GM18519 (cell line): ENCODE data around the gene ERBB4.
"Not testable (repeated sequence)": the region's sequence is repeated elsewhere in the genome, so short reads cannot be mapped to it uniquely, and the experiment has no call there.

Experiments used
- ATAC-seq: cut with Tn5 transposase; IDR thresholded peaks from one replicate; pipeline ENCODE4 v1.9.1; 2021; ENCODE audit warnings: mild to moderate bottlenecking, moderate library complexity; ENCODE audit not compliant: unreplicated experiment, low FRiP score

The ERBB4 gene

DNA sequence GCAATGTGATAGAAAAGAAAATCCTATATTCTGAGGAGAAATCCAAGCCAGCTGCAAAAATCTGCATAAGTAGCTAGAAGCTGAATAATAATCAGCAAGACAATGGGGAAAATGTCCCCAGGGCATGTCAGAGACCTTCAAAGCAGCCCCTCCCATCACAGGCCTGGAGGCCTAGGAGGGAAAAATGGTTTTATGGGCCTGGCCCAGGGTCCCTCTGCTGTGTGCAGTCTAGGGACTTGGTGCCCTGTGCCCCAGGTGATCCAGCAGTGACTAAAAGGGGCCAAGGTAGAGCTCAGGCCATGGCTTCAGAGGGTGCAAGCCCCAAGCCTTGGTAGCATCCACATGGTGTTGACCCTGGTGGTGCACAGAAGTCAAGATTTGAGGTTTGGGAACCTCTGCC, 432.1 kb downstream of the ERBB4 start:
- not testable (repeated sequence) for ATAC-seq

DNA sequence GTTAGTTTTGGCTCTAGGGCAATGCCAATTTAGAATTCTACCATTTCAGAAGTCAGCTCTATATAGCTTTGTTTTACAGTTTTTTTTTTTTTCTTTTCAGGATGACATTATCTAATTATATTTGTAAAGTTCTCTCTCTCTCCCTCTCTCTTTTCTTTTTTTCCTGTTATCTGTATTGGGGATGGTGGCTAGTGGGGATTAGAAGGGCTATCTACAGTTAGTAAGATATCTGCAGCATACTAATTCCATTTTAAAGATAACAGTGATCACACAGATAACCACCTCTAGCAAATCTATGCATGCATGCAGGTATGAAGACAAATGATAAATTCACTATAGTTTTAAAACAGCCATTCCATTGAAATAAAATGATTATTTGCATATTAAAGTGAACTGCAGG, 438.9 kb downstream of the ERBB4 start:
- ATAC-seq, result no peak

DNA sequence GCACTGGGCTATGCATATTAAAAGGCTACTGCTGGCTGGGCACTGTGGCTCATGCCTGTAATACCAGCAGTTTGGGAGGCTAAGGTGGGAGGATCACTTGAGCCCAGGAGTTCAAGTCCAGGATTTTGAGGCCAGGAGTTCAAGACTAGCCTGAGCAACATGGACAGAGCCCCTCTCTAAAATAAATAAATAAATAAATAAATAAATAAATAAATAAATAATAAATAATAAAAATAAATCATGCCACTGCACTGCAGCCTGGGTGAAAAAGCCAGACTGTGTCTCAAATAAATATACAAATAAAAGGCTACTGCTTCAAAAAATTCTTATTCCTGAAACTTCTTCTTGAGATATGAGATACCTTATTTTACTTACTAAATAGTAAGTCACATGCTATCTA, 439.6 kb downstream of the ERBB4 start:
- ATAC-seq, result no peak

DNA sequence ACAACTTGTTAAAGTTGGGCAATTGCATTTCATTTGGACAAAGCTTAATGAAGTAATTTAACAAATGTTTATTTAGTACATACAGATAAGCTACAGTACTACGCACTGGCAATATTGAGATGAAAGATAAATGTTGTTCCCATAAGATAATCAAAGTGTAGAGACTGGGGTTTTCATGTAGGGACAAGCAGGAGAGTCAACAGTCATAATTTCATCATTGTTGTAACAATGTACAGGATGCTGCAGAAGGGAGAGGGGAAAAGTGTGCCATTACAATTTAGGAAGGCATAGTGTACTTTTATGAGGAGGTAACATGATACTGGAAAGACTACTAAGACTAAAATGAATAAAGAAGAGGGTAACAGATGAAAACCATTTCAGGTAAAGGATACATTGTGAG, 441.6 kb downstream of the ERBB4 start:
- ATAC-seq, result no peak

DNA sequence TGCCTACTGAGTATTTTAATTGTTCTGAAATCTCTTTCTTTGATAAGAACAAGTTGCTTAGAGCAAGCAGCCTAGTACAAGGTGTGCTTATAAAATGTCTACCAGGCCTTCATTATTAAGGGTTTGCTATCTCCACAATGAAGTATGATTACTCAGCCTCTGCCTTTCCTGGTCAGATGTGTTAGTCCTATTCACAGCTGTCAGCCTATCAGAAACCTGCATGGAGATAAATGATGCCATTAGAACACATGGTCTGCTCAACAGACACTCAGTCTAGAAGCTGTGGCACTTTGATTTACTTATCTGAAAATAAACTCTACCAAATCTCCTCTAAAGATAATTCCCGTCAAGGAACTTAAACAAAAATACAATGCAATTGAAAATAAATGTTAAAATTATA, 448.7 kb downstream of the ERBB4 start:
- no peak for ATAC-seq

DNA sequence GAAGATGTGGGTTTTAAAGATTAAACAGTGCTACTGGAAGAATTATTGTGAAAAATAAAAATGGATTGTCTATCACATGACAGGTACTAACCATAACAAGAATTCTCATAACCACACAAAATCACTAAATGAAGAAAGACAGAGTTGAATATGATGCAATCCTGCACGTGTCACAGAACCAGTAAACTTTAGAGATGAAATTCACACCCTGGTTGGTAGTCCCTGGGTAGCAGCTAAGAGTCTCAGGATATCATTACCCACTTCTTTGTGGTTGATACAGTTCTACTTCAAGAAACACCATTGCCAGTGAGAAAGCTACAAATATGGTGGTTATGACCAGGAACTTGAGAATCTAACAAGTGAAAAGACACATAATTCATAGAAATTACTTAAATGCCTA, 450.2 kb downstream of the ERBB4 start:
- no peak for ATAC-seq

DNA sequence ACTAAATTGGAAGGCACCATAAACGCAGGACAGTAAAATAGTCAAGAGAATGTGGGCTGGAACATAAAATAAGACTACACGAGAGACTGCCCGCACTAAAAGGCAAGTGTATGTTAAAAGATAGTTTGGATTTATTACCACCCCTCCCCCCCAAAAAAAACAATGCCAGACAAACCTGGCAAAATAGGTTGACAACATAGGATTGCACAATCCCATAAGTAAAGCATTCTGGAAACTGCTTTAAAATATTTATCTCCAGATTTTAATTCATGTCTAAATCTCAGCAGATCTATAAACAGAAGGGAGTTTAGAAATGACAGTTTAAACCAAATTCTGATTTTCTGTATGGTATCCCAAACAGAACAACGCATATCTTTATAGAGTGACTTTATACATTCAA, 455.1 kb downstream of the ERBB4 start:
- no peak for ATAC-seq

DNA sequence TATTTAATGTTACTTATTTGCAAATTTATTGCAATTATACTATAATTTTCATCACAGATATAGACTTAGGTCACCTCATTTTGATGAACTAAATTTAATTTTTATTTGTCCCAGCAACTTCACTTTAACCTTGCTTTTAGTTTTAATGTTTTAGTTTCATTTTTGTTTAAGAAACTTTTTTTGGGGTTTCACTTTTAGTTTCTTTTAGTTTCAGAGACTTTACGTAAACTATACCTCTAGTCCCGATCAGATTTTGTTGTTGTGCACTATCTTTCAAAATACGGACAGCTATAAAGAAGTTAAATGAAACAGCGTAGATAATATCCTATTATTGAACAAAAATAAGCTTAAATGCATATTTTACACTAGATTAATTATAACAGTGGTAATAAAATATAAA, 460.5 kb downstream of the ERBB4 start:
- ATAC-seq, result peak; percentile 87

DNA sequence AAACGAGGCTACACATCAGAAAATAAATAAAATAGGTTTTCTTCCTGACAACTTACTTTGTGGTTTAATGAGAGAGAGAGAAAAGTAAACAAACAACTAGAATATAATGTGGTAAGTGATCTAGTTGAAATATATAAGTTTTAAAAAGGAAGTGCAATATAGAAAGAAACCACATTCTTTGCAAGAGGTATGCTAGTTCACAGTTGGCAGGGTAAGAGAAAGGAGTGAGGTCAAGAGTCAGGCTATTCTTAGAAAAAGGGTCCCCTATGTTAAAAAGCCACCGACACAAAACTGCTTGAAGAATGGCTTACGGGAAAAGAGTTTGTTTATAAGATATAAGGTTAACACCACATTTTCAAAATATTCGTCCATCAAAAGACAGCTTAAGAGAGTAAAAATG, 462.1 kb downstream of the ERBB4 start:
- no peak for ATAC-seq

DNA sequence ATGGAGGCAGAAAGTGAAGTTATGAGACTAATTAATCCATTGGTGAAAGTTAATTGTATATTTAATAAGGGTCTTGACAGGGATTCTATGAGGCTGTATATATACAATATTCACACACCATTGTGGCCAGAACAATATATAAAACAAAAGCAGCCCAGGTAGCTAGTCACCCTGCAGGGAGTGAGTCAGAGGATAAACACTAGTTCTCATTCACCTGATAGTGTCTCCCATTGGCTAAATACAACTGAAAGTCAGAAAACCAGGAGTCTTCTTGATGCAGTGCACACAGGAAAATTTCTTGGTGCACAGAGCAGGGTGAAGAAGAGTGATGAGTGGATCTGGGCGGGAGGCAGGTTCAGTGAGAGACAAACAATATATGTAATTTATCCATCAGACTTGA, 465.2 kb downstream of the ERBB4 start:
- no peak for ATAC-seq

DNA sequence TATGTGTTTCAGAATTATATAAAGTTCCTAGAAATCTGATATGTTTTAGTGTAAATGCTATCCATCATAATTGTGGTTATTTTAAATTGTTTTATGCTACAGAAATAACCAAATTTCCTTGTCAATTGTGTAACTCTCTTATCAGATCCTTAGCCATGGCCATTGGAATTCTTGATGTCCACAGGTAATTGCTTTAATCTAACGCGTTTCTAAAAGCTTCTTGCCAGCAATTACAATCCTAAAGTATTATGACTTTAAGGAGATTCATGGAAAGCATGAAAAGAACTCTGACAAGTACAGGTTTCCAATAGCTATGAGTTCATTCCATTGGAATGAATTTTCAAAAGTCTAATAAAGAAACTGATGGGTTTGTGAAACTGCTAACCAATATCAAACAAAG, 472.1 kb downstream of the ERBB4 start:
- ATAC-seq, result no peak

DNA sequence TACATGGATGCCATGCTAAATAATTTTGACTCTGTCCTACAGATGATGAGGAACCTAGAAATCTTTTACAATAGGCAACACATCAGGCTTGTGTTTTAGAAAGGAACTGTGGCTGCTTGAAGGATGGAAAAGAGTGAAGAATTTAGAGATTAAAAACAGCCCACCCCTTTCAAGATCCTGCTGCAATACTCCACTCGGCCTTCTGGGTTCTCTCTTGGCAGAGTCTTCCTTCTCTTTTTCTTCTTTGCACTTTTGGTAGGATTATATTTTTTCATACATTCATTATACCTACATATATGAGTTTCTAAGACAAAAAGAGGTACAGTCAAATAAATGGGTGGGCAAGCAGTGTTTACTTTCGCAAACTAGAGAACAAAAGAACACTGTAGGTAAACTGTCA, 474.3 kb downstream of the ERBB4 start:
- no peak for ATAC-seq

DNA sequence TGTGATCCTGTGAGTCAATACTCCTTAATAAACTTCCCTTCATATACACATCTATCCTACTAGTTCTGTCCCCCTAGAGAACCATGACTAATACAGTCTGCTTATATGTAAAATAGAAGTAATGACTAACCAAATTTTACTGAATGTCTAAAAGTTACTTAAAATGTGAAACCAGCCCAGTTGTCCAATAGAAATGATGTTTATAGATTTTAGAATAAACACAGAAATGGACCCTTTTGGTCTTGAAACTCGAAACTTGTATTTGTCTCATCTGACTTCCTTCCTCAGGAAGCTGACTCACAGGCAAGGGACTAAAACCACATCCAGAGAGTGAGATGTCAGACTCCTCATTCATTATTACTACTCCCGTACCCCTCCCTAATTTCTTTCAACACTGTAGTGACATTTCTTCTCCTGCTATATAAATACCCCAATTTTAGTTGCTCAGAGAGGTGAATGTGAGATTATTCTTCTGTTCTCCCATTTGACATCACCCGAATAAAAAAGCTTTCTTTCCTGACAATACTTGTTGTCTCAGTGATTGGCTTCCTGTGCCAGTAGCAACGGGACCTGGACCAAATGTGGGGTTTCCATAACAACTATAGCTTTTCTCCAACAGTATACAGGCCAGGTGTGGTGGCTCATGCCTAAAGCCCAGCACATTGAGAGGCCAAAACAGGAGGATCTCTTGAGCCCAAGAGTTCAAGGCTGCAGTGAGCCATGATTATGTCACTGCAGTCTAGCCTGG, 486.0 kb downstream of the ERBB4 start:
- peak; percentile 56 for ATAC-seq

DNA sequence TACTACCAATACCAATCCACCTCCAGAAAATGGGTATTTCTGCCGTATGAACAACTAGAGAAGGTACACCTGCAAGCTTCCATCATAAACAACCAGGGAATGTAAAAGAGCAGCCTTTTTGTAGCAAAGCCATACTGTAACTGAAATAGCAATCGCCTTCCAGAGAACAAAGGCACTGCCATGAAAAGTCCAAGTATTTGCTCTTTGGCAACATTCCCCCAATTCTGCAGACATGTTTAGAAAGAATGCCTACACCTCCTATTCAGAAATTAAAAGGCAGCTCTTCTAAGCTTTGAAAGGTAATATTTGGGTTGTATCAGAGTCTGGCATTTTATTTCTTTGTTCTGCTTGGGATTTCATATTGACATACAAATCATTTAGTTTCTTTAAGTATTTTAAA, 487.7 kb downstream of the ERBB4 start:
- no peak for ATAC-seq

DNA sequence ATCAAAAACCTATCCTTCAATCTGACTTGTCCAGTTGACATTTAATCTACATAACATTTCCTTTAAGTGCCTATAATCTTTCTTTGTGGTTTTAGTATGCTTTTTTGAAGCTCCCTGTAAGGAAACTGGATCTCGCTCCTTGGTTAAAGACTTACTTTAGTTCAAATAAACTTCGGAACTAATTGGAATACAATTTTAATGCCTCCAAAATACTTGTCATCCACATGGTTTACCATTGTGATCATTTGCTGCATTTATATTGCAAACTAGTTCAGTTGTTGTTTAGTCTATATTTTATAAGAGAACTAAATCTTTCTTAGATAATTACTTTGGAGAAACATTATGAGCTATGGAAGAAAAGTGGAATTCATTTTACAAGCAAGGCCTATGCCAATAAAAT, 496.0 kb downstream of the ERBB4 start:
- ATAC-seq, result no peak

DNA sequence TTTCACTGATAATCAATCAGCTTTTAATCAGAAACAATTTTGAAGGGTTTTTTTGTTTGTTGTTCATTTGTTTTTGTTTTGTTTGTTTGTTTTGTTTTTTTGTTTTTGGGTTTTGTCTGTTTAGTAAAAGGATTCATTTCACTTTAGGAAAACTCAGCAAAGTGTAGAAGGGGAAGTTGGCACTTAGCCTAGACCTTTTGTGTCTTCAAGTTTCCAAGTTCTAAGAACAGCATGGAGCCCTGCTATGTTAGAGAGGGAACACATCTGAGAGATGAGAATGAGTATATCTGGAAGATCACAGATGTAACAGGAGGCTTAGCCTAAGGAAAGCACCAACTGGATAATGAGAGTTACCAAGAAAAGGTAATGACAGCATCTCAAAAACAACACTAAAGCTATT, 501.5 kb downstream of the ERBB4 start:
- no peak for ATAC-seq

DNA sequence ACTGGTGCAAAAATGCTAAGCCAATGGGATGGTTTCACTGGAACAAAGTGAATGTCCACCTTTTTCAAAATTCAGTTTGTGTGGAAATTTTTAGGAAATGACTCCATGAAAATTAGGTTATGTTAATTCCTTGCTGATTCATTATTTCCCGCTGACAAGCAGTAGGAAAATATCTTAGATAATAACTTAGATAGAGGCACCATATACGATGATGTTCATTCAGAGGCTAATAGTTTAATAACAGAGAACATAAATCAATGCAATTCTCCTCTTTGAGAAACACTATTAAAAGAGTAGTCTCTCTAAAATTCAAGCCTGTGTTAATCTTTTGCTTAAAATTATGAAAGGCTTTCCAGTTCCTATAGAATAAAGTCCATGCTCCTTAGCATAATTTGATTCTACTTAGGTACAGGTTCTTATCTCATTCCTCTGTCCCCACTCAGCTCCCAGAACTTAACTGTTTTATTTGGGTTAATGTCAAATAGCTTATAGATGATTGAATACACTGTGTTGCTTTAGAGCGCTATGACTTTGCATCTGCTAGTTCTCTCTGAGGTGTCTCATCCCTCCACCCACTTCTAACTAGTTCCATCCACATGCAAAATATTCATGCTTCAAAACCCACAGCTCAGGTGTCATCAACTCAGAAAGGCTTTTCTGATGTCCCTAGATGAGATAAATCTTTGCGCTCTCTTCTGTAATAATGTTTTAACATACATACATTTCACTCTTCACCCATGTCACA, 503.6 kb downstream of the ERBB4 start:
- ATAC-seq, result no peak

DNA sequence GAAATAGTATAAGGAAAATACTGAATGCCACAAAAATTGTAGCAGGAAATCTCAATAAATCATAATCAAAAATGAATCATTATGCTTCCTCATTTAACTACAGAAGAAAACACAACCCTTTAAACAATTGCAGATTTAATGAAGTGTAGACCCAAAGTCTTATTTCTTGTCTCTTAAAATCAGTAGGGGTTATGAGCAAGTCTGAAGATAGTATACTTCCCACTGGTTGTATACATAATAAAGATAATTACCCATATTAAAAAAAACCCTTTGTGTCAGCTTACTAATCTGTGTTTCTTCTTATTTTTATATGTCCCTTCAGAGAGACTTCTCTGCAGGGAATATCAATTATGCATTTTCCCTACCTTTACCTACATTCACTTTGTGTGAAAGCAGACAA, 504.7 kb downstream of the ERBB4 start:
- no peak for ATAC-seq

DNA sequence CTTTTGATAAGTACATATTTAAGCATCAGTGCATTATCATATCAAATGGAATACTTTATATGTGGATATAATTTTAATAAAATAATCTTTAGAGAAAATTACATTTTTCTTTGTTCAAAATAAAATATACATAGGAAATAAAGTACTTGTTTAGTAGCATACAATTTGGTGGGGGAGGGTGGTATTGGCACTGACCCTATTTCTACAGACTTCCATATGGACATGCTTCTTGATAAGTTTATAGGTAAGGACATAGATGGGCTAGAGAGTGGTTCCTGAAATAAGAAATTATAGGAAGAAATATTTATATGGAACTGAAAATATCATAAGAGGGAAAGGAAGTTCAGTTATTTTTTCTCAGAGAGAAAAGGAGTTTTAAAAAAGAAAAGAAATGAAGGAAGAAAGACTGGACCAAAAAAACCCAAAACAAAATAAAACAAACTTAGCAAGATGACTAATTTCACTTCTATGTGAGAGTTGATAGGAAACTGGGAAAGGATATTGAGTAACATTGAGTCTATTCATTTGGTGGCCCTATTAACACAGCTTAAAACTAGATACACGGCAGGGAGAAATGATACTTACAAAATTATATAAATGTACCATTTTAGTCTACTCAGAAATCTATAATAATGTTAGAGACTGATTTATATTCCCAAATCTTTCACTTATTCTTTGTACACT, 505.9 kb downstream of the ERBB4 start:
- no peak for ATAC-seq

DNA sequence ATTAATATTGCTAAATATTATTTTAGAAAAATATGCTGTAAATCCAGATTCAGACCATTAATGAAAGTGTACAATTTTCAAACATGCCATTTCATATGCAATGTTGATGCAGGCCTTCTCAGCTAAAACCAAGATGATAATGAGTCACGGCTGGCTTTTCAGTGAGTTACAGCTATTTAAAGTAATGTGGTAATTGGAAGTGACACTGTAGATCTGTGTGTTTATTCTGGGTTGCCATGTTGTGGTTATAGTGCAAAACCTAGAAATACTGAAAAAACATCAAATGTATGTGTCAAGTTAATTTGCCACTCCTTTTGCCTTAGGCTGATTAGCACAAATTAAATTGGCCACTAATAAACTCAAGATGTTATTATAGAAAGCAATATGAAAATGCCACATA, 506.6 kb downstream of the ERBB4 start:
- no peak for ATAC-seq

DNA sequence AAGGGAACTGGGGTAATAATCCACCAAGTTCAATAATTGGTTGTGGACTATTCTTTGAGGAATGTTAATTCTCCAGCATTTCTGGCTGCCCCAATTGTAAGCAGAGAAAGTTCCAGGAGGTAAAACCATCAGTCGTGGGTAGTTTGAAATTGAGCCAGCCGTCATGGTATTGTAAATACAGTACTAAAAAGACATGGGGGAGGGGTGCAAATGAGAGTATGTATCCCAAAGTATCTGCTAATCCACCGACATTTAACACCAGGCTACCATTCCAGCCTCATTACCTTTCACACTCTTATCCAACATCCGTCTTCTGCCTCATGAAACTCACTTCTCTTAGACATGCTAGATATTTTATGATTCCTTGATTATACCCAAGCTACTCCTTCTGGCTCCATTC, 507.9 kb downstream of the ERBB4 start:
- ATAC-seq, result no peak
